Renal cortical epithelial cell (primary cell): ENCODE data around the gene CCKAR. TPM values are rescaled to one million over a fixed set of nuclear protein-coding genes. Genes with fewer than 3 reads are reported as not detected.
A peak's percentile ranks its signal among the peaks of the same experiment; 100 is the strongest.

Experiments used
- DNase-seq: peaks from one replicate; pipeline ENCODE4 v3.0.0-alpha.2; 2011; ENCODE audit warnings: low read depth
- total RNA-seq: library from RNA; depleted of rRNA; stranded (reverse); fragments of >200 nt; gene quantifications from 2 replicates; pipeline ENCODE4 v1.2.3, GENCODE V29; 2014

Gene CCKAR
- total RNA-seq, 1 donor from 2014 or later: 0.05 TPM

DNA sequence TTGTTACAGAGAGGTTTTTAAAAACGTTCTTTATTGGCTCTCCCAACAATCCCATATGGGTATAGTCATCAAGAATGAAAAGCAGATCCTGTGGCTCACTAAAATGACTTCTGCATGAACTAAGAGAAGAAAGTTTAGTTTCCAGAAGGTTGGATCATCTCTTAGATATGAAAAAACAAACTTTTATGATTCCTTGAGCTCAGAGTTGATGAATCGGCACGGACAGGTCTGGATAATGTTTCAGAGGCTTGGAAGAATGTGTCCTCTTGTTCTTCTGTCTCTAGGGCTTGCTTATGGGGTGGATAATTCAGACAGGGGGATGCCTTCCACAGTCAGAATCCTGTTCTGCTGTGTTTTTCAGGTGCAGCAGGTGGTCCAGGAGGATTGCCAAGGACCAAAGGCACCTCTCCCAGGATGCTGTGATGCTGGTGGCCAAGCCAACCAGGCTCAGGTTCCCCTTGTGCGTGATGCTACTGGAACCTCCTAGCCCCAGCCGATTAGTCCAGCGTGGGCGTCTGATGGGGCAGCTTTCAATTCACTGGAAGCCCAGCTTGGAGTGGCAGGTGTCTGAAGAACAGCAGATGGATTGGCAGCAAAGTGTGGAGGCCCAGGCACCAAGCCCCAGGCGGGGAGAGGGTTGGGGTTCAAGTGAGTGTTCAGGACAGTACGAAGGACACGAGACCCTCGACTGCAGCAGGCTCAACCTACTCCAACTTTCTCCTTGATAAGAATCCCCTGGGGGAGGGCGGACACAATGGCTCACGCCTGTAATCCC, 30.3 kb downstream of the CCKAR start:
- DNase-seq: no peak

- DNase-seq: peak; percentile 84
These were observed 31.1 kb downstream of the CCKAR start for GRCh38 chr4:26459054-26459755.

DNA sequence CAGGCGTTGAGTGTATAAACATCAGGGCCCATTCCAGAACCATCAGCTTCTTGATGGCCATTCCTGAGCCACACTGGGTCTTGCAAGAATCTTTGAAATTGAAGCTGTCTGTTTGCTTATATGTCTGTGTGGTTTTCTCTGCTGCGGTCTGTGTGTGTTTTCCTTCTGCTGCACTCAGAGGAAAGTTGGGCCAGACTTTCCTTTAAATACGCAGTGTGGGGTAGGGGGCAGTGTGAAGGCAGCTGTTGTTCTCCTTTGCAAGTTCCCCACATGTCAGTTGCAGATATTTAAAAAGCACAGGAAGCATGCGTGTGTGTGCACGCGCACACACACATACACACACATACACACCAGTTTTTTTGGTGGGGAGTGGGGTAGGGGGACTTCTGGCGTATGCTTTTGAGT, 32.1 kb downstream of the CCKAR start:
- no peak for DNase-seq

DNA sequence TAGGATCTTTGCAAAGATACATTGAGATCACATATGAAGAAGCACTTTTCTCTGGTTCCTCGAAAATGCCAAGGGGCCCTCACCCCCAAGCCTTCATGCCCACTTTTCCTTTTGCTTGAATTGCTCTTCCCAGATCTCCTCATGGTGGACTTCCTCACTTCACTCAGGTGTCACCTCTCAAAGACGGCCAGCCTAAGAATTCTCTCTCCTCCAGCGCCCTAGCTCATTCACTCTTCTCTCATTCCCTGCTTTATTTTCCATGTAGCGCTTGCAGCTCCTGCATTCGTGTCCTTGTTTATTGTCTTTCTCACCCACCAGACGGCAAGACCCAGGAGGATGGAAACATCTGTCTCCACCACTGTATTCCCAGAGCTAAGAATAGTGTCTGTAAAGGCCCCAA, 32.9 kb downstream of the CCKAR start:
- DNase-seq: no peak

DNA sequence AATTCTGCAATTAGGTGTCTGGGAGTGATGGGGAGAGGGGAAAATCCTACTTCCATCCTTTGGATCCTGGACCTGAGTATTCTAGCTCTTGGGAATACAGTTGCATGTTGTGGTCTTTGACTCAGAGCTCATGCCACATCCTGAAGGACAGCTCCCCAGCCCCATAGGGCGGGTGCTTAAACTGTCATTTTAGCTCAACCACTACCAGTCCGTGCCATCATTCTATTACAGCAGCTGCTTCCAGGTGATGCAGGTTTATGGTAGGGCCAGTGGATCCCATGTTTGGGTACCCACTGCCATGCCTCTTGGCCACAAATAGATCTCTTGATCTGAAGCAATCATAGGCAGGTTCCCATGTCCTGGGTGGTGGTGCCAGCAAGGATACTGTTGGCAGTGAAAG, 34.7 kb downstream of the CCKAR start:
- DNase-seq: no peak

DNA sequence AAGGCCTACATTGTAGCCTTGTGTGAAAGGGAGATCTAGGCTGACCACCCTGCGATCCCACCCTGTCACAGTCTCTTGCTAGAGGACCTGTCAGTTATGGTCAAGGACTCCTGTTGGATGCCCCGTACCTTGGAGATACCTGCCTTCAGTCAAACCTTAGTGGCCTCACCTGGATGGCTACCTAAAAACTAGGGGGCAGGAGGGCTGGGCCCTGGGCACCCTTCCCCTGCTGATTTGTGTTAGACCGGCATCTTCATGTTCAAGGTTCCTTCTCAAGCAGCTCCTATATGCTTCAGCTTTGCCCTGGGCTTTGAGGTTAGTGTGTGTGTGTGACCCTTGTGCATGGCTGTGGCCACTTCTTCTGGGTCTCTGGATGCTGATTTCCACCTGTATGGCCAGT, 35.3 kb downstream of the CCKAR start:
- DNase-seq: no peak

- DNase-seq: no peak
These were observed 37.4 kb downstream of the CCKAR start for GRCh38 chr4:26452565-26453531.

GRCh38 chr4:26451597-26451996, 38.7 kb downstream of the CCKAR start:
- DNase-seq: no peak

DNA sequence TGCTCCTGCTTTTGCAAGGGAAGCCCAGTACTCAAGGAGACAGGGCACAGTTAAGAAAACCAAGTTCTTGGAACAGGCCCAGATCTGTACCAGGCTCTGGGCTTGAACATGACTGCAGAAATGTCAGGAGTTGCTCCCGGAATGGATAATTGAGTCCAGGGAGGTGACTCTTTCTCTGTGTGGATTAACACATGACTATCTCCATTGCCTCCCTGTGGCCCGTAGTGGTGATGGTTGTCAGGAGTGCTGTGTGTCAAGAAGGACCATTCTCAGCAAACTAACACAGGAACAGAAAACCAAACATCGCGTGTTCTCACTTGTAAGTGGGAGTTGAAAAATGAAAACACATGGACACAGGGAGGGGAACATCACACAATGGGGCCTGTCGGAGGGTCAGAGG, 39.9 kb downstream of the CCKAR start:
- no peak for DNase-seq

DNA sequence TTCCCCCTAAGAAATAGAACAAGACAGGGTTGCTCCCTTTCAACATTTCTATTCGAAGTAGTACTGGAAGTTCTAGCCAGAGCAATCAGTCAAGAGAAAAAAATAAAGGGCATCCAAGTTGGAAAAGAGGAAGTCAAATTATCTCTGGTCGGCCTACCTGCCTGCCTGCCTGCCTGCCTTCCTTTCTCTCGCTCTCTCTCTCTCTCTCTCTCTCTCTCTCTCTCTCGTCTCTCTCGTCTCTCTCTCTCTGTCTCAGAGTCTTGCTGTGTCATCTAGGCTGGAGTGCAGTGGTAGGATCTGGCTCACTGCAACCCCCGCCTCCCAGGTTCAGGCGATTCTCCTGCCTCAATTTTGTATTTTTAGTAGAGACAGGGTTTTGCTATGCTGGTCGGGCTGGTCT, 42.9 kb downstream of the CCKAR start:
- no peak for DNase-seq

GRCh38 chr4:26441771-26442170, 48.5 kb downstream of the CCKAR start:
- no peak for DNase-seq

DNA sequence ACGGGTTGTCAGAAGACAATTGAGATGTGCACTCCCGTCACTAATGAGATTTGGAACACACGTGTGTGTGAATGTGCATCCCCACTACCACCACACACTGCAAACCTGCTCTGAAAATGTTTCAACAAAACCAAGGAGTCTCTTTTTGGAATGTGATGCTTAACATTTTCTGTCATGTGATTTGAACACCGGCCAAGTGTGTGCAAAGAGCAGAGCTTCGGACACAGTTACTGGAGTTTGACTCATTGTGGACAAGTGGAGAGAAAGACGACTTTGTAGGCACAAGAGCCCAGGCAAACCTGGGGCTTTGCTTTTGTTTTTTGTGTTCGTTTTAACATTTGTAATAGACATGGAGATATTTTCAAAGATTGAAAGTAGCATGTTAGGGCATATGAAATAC, 49.2 kb downstream of the CCKAR start:
- peak; percentile 54 for DNase-seq

GRCh38 chr4:26434030-26434639, 56.1 kb downstream of the CCKAR start:
- no peak for DNase-seq

DNA sequence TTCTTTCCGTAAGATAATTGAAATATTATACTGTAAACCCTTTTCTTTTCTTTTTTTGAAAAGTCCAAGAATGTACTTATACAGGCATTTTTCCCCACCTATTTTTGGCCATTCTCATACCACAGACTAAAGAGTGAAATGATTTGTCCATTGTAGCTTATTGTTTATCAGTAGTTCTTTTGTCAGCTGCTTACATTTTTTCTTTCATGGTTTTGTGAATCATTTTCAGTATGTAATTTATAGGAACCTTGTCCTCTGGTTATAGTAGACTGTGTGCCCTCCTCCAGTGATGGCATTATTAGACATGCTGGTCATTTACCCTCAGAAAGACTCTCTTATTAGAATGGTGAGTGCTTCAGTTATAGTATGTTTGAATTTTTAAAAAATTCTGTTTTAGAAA, 56.7 kb downstream of the CCKAR start:
- no peak for DNase-seq

GRCh38 chr4:26432419-26432818, 57.9 kb downstream of the CCKAR start:
- no peak for DNase-seq

DNA sequence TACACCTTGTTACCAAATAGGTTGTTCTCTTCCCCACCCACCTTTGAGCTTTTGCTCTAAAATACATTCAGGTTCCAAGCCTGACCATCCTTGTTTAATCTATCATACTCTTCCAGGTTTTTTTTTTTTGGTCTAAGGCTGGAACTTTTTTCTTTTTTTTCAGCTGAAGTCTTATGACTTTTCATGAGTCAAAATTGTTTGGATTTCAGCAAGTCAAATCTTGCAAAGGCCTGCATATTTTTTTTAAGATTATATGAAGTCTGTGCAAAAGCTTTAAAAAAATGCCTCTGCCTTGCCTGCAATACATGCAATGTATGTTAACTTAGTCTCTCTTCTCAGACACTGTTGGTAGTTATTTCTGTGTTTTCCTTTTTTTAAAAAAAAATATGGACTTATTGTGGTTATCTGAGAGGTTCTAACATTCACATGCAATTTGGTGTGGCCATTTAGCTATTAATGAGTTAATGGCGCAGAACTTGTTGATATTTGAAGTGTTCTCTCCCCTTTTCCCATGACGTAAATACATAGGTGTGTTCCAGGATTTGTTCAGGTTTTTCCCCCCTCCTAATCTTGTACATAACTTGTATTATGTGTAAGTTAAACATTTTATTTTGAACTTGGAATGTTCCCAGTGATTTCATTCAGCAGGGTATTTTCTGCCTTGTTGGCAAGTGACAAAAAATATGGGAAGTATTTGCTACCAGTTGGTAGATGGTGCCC, 58.7 kb downstream of the CCKAR start:
- DNase-seq: no peak

Other genes starting within 250 kb of the CCKAR start
- 90.7 and 93.4 TPM in 2 replicates for gene RBPJ, start 169.5 kb downstream of the CCKAR start, total RNA-seq
- gene TBC1D19, start 93.6 kb upstream of the CCKAR start, total RNA-seq: 75.4 and 81.3 TPM in 2 replicates